GM19397 (cell line): ENCODE data around the gene PGAP1.

Experiments
- ATAC-seq: cut with Tn5 transposase; IDR thresholded peaks from one replicate; pipeline ENCODE4 v1.9.1; 2021; ENCODE audit warnings: mild to moderate bottlenecking, moderate library complexity; ENCODE audit not compliant: unreplicated experiment

The PGAP1 gene

DNA sequence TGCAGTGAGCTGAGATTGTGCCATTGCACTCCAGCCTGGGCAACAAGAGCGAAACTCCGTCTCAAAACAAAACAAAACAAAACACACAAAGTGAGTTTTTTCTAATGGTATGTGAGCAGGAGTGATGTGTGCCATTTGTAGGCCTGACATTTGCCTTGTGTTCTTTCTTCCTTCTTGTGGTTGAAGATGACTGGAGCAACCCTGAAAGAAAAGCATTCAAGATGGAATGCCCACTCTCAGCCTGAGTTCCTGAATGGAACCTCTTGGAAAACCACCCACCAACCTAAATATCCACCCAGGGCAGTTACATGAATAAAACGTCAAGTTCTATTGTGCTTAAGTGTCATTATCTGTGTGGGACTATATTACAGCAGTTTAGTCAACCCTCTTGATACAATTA, 26.5 kb downstream of the PGAP1 start:
- ATAC-seq = no peak

- ATAC-seq = no peak
Measured at GRCh38 chr2:196891136-196891535, 35.4 kb downstream of the PGAP1 start.

DNA sequence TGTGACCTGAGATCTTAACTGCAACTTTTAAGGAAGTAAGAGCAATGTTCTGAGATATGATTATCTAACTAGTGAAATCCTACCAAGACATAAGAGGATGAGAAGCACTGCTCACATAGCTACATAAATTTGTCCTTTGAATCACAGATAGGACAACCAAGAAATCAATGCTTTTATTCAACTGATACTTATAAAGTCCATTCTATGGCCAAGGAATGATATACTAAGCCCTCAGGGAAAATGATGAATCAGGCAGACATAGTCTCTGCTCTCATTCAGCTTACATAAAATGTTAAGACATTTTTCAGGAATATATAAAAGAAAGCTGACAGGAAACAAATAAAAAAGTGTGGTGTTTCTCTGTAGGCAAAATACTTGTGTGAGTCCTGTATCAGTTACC, 39.1 kb downstream of the PGAP1 start:
- no peak for ATAC-seq

DNA sequence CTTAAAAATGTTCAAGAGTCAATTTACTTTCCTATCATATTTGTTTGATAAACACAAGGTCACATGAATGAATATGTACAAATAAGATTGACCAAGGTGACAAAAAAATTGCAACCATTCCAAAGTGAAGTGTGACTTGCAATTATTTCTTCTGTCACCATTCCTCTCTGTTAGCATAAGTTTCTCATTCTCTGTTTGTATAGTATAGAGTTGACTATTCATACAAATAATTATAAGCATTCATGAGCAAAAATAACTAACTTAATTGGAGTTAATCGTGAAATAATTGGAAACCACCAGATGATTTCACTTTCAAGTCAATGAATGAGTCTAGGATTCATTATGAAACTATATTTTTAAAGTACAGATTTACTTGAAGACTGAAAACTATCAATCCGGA, 42.1 kb downstream of the PGAP1 start:
- no peak for ATAC-seq

- ATAC-seq = no peak
Measured at GRCh38 chr2:196876364-196876763, 50.1 kb downstream of the PGAP1 start.

GRCh38 chr2:196875414-196875813, 51.1 kb downstream of the PGAP1 start:
- no peak for ATAC-seq

- no peak for ATAC-seq
Measured at GRCh38 chr2:196873511-196873910, 53.0 kb downstream of the PGAP1 start.

- no peak for ATAC-seq
Measured at GRCh38 chr2:196854629-196855028, 71.9 kb downstream of the PGAP1 start.

DNA sequence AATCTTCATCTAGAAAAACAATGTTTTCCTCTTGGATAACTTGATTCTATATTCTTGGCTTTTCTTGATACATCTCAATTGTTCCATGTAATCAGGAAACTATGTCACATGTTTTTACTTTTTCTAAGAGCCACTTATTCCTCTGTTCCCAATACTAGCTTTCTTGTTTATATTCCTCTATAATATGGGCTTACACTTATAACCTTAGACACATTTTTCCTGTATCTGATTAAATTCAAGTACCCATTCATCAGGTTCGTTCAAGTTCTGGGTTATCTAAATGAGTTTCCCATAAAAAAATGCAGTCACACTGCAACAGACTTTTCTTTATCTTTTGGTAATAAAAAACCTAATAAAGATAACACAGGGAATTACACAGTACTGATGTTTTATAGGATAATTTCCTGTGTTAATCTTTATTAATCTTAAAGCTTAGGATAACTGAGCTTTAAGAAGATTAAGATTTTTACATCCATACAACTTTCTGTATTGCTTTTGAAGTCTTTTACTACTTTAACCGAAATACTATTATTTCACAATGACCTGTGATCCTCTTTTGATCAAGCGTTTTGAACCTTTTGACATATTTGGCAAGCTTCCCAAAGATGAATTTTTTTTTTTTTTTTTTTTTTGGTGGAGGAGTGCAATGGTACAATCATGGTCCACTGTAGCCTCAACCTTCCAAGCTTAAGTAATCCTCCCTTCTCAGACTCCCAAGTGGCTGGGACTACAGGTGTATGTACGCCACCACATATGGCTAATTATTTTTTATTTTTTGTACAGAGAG, 73.0 kb downstream of the PGAP1 start:
- no peak for ATAC-seq

GRCh38 chr2:196851088-196851487, 75.4 kb downstream of the PGAP1 start:
- ATAC-seq = no peak

DNA sequence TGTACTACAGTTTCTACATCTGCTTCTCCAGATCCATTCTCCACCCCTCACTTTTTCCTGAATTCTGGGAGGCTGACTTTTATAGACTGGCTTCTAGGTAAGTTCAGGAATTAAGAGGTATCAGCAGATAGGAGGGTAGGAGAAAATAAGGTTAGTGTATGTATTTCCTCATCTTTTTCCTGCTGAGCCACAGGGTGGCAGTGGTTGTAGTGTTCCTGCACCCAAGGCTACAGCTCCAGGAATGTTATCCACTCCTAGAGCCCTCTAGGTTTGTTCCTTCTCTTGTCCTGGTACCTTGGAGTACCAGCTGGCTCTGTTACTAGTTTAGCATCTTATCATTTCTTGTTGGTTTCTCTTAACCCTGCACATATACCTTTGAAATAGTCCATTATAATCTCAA, 76.6 kb downstream of the PGAP1 start:
- ATAC-seq = no peak

- ATAC-seq = no peak
Measured at GRCh38 chr2:196846295-196846694, 80.2 kb downstream of the PGAP1 start.

DNA sequence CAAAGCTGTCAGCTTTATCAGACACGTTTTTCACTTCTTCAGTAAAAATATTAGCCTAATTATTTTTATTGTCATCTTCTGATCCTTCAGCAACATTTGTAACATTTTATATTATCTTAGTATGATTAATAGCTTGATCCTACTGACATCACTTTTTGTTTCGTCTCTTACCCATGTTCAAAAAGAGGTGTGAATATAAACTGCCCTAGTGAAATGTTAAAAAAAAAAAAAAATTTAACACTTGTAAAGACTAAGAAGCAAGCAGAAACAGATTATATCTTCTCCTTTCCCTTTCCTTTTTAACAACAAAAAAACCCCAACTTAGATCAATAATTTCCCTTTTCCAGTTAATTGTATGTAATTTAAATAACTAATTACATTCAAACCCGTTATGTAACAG, 81.1 kb downstream of the PGAP1 start:
- ATAC-seq = no peak

GRCh38 chr2:196840171-196840570, 86.3 kb downstream of the PGAP1 start:
- ATAC-seq = no peak

DNA sequence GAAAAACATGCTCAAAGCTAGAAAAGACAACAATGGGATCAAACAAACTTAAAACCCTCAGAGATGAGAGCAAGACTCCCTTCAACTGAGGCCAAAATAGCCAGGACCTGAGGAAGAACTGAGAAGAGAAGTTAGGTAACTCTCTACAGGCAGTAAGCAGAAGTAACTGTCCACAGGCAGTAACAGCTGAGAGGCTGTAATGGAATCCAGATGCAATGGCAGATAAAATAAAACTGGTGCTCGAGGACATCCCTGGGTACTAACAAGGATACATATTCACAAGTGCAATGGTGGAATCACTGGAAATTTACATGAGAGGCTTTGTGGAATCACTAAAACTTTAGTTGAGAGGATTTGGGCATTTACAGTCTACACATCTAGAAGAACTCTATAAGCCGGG, 86.9 kb downstream of the PGAP1 start:
- ATAC-seq = no peak

DNA sequence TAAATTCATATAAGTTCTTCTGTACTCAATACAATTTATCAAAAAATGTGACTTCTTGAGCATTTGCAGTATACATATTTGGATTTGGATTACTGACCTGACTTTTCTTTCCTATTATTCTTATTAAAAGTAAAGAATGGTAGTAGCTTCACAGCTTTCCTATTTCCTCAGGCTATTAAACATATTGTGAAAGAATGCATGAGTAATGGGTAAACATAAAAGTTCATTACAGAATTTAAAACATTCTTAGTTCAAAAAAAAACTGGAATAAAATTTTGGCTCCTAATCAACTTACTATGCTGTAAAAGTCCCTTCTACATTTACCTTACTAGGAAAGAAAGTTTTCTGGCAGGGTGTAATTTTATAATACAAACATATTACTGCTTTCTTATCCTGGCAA, 90.1 kb downstream of the PGAP1 start:
- no peak for ATAC-seq

DNA sequence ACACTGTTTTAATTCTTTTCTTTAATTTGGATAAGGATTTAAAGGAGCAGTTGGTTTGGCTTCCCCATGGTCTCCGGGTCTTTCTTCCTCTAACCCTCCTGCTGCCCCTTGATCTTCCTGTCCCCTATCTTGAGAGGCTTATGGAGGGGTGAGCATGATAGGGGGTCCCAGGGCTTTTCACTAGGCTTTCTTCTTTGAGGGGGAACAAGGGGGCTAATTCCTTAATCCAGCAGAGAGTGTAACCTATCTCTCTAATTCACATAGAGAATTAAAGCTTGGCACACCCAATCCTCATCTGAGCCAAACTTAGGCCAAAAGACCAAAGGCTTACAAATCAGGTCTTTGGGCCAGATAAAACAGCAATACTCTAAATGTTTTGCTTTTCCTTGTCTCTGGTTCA, 95.8 kb downstream of the PGAP1 start:
- ATAC-seq = no peak

DNA sequence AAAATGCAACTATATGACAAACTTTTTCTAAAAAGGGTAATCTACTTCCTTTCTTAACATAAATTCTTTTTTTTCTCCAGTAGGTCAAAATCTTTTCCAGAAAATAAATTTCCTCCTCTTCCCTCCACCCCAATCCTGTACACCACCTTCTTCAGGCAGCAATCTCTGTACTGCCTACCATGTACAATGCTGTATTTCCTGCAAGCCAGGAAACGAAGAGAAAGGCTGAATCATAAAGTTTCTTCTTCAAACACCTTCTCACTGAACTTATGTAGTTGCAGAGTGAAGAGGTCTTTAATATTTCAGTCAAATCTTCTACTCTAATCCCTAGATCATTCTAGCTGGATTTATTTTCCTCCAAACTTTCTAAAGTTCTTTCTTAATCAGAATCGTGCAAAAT, 99.2 kb downstream of the PGAP1 start:
- no peak for ATAC-seq

DNA sequence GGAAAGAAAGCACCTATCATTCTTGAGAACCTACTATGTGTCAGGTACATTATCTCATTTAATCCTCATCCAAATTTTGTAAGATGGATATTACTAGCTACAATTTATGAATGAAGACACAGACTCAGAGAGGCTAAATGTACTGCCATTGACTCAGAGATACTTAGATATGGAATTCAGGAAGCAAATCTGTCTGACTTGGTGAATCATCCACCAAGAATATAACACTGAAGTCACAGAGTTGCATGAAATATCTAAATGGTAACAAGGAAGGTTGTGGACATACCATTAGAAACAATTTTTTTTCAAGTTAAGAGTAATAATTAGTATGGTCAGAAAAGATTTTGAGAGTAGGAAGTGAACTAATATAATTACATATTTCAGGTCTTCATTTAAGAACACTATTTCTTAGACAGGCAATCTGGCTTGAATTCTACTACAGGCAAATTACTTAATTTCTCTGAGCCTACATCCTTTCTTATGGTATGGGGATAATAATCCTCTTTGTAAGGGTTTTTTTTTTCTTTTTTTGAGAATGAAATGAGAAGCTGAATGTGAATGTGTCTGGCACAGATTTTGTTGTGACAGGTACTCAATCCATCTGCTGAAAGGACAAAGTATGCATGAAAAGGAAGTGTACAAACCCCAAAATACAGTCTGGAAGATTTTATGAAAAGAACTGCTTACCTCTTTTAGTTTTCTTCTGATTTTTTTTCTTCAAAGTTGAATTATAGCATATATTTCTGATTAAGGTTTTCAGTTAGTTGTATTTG, 102.6 kb downstream of the PGAP1 start:
- ATAC-seq = no peak

GRCh38 chr2:196821195-196821594, 105.3 kb downstream of the PGAP1 start:
- no peak for ATAC-seq

DNA sequence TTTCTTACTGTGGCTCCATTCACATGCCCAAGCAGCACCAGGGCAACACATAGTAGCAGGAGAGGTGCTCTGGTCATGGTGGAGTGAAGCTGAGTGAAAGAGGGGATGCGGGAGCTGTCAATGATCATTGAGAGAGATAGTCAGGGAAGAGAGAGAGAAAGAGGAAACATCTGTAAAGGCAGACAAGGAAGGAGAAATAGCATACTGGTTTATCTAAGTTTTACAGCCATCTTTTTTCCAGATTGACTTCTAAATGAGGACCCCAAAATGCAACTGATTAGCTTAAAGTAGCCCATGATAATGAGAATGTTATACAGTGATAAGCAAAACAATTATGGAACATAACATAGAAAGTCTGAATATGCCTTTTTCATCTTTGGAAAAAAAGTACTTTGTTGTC, 117.2 kb downstream of the PGAP1 start, which contains the start of gene C2orf66:
Gene C2orf66, minus strand, starts transcription at position 96 of the 400 bp plus-strand sequence. Its CDS starts 19 bp downstream, at position 77.
- ATAC-seq = no peak

GRCh38 chr2:196808083-196808665, 118.3 kb downstream of the PGAP1 start:
- ATAC-seq = no peak
